ENCODE data around the gene LEF1. TPM values are rescaled to one million over a fixed set of nuclear protein-coding genes. Genes with fewer than 3 reads are reported as not detected.

Gene LEF1
- total and polyA plus RNA-seq, 2 of the 8 experiments (the other 6 are each of a cell fraction or from before 2014, with no cell fraction given): 2.6 to 5.2 TPM

DNA sequence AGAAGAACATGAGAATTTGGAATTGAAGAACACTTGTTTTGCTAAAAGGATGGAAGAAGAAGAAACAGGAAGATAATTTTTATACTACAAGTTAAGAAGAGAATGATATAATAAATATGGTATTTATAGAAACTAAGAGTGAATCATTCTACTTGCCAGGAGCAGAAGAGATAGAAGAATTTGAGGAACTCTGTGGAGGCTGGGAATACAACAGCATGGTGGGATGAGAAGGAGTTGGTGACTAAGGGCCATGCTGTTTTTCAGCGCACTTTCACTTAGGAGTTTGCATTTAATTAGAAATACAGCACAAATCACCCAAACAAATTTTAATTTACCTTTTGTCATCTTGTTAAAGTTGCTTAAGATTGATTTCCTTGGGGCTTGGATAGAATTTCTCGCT is 158.6 kb downstream of the LEF1 start:
- no peak overlapping the region for H3K4me2 ChIP-seq (ENCODE audit: insufficient read depth in 1 of 2, low read depth in 2 of 2, low read length in 2 of 2)
- no peak overlapping the region for H2AK5ac ChIP-seq (ENCODE audit: low read depth, low read length)
- H3K56ac ChIP-seq (replicated peaks; ENCODE audit: insufficient read length, low read depth, low read length): no peak overlapping the region
- no peak overlapping the region for H3K4ac ChIP-seq (replicated peaks; ENCODE audit: insufficient read length, low read depth, low read length)
- H2BK20ac ChIP-seq (ENCODE audit: low read length): no peak overlapping the region
- no peak overlapping the region for H3K18ac ChIP-seq (ENCODE audit: extremely low read depth, low read length)
- H3K9me3 ChIP-seq (ENCODE audit: insufficient read depth in 2 of 2, low read depth in 1 of 2, low read length in 1 of 2): no peaks in the 10 kb centered on the region
- peaks cover 3% of the 10 kb centered on the region; the same call in 1 of the 2 replicates for H3K79me1 ChIP-seq (ENCODE audit: low read depth, low read length)
- no peak overlapping the region for H4K8ac ChIP-seq (ENCODE audit: extremely low read depth, insufficient read depth, low read length)
- ChIA-PET POLR2A (ENCODE audit: partially characterized antibody) (interaction anchor here (0.7 kb wide), 1 partner anchor 17 kb away, joined by 5 read pairs; no protein-coding TSS in a partner anchor), CTCF (ENCODE audit: partially characterized antibody) (no interaction called here)
- no peak overlapping the region for H4K5ac ChIP-seq (ENCODE audit: insufficient read length, low read depth, low read length)
- no peaks in the 10 kb centered on the region for H3K23me2 ChIP-seq (ENCODE audit: low read depth, low read length)
- no peak for DNase-seq (ENCODE audit: low read depth in 1 of 2, low spot score in 2 of 2)
- no peak overlapping the region for H3K14ac ChIP-seq (ENCODE audit: insufficient read length)
- H4K20me1 ChIP-seq (replicated peaks in 1 of 2; ENCODE audit: control insufficient read depth in 1 of 2, insufficient read depth in 2 of 2, low read length in 2 of 2): no peaks in the 10 kb centered on the region
- no peak overlapping the region for H2BK5ac ChIP-seq (ENCODE audit: low read depth, low read length)
- peaks cover 0 to 19% (median 8%) of the 10 kb centered on the region in 4 experiments; a peak in 3 of 8 replicates for H3K36me3 ChIP-seq (ENCODE audit: control insufficient read depth in 2 of 4, insufficient read depth in 4 of 4, low read length in 3 of 4)
- H3K27ac ChIP-seq (ENCODE audit: low read depth, low read length): no peak overlapping the region
- H3K9ac ChIP-seq (replicated peaks in 1 of 4; ENCODE audit: extremely low read depth in 1 of 4, low read depth in 3 of 4, low read length in 3 of 4): no peak overlapping the region
- no peak overlapping the region for H2BK12ac ChIP-seq (ENCODE audit: low read depth, low read length)
- H4K91ac ChIP-seq (replicated peaks; ENCODE audit: insufficient read length, low read length): no peak overlapping the region
- no peak overlapping the region for H2BK15ac ChIP-seq (ENCODE audit: low read length)
- no peak overlapping the region for H3K23ac ChIP-seq (ENCODE audit: insufficient read length)
- H3K27me3 ChIP-seq (replicated peaks in 1 of 4; ENCODE audit: control insufficient read depth in 3 of 4, extremely low read depth in 1 of 4, insufficient read depth in 3 of 4, low read length in 3 of 4): no peaks in the 10 kb centered on the region
- H3K4me1 ChIP-seq (replicated peaks in 1 of 4; ENCODE audit: control insufficient read depth in 3 of 4, insufficient read depth in 4 of 4, low read length in 3 of 4): peaks cover 0 to under 1% (median 0%) of the 10 kb centered on the region in 4 experiments; a peak in 1 of 7 replicates
- no peak for FAIRE-seq
- no peak overlapping the region for H3K4me3 ChIP-seq (ENCODE audit: extremely low read depth in 1 of 4, insufficient read depth in 2 of 4, low read depth in 3 of 4, low read length in 4 of 4)
- peaks cover 0 to 14% of the 10 kb centered on the region in 2 experiments; a peak in 2 of 4 replicates for H3K79me2 ChIP-seq (ENCODE audit: control insufficient read depth in 1 of 2, insufficient read depth in 2 of 2, low read length in 2 of 2)
- H2AFZ ChIP-seq (ENCODE audit: low read length): no peak overlapping the region
- 85% methylated on average over 2 of the region's 2 CpGs; no CpG with 5 or more reads in 1 of the 2 experiments for WGBS, 2 experiments (ENCODE audit: extremely low coverage in 1 of 2, insufficient coverage in 1 of 2, insufficient read length in 1 of 2, insufficient replicate concordance in 2 of 2, low coverage in 1 of 2, low lambda C conversion rate in 2 of 2, missing lambda C conversion rate in 1 of 2)
- no peak overlapping the region for H2BK120ac ChIP-seq (replicated peaks; ENCODE audit: low read depth, low read length)
- TF ChIP-seq, protein P1, sequence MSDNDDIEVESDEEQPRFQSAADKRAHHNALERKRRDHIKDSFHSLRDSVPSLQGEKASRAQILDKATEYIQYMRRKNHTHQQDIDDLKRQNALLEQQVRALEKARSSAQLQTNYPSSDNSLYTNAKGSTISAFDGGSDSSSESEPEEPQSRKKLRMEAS (IDR thresholded peaks at IDR 0.05): no peak
- TF ChIP-seq MAFK (IDR thresholded peaks at IDR 0.05; ENCODE audit: low read depth, low read length) (no peak), KDM5A (IDR thresholded peaks at IDR 0.05; ENCODE audit: low read length) (no peak), SUZ12 (IDR thresholded peaks at IDR 0.05; ENCODE audit: low read length) (no peak), SP4 (IDR thresholded peaks at IDR 0.05; ENCODE audit: low read length) (no peak), JUN (IDR thresholded peaks at IDR 0.05; ENCODE audit: low read depth, low read length) (no peak), CHD2 (IDR thresholded peaks at IDR 0.05; ENCODE audit: low read length) (no peak), CEBPB (IDR thresholded peaks at IDR 0.05; ENCODE audit: low read depth, low read length) (no peak), EZH2 (IDR thresholded peaks at IDR 0.05; ENCODE audit: low read depth, low read length, severe bottlenecking) (no peak), TCF12 (IDR thresholded peaks at IDR 0.05; ENCODE audit: low read depth, low read length) (no peak), HDAC6 (IDR thresholded peaks at IDR 0.05; ENCODE audit: low read depth, low read length) (no peak), SP1 (IDR thresholded peaks at IDR 0.05; ENCODE audit: low read depth, low read length) (no peak), POLR2AphosphoS5 (IDR thresholded peaks at IDR 0.05; ENCODE audit: low read depth, low read length) (no peak), RXRA (IDR thresholded peaks at IDR 0.05; ENCODE audit: insufficient read depth, low read depth, low read length) (no peak)
- TF ChIP-seq, protein P2, sequence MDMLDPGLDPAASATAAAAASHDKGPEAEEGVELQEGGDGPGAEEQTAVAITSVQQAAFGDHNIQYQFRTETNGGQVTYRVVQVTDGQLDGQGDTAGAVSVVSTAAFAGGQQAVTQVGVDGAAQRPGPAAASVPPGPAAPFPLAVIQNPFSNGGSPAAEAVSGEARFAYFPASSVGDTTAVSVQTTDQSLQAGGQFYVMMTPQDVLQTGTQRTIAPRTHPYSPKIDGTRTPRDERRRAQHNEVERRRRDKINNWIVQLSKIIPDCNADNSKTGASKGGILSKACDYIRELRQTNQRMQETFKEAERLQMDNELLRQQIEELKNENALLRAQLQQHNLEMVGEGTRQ (IDR thresholded peaks at IDR 0.05; ENCODE audit: low read length): no peak

Data from H1 (cell line).